LoVo (cell line): ENCODE results near the gene QPRT.
"Not testable (repeated sequence)": the region's sequence is repeated elsewhere in the genome, so short reads cannot be mapped to it uniquely, and the experiment has no call there.

ENCODE experiments used
- DNase-seq: peaks from one replicate; pipeline ENCODE4 v3.0.0-alpha.2; 2016; ENCODE audit warnings: low spot score

Gene QPRT

DNA sequence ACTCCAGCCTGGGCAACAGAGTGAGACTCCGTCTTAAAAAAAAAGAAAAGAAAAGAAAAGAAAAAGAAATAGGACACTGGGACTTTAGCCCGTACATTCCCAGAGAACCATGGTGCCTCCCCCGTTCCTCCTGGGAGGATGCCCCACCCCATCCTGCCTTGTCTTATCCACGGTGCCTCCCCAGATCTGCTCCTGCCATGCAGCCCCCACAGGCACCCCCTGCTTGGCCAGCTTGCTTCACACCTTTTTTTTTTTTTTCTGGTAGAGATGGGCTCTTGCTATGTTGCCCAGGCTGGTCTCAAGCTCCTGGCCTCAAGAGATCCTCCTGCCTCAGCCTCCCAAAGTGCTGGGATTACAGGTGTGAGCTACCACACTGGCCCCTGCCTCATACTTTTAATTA lies 67.5 kb downstream of the QPRT start:
- not testable (repeated sequence) for DNase-seq
